GM21723 (cell line): ENCODE data around the gene USP4.
A peak's percentile ranks its signal among the peaks of the same experiment; 100 is the strongest.

ENCODE experiments used
- ATAC-seq: cut with Tn5 transposase; IDR thresholded peaks from one replicate; pipeline ENCODE4 v1.9.1; 2021; ENCODE audit warnings: mild to moderate bottlenecking, moderate library complexity; ENCODE audit not compliant: unreplicated experiment

Gene USP4

GRCh38 chr3:49300595-49300994, 39.3 kb downstream of the USP4 start:
- ATAC-seq, result no peak

GRCh38 chr3:49298511-49298910, 41.3 kb downstream of the USP4 start:
- ATAC-seq, result no peak

- ATAC-seq, result no peak
Observed at GRCh38 chr3:49296781-49297411, 43.0 kb downstream of the USP4 start.

GRCh38 chr3:49295489-49296058, 44.3 kb downstream of the USP4 start:
- ATAC-seq, result no peak

GRCh38 chr3:49294343-49294742, 45.5 kb downstream of the USP4 start:
- no peak for ATAC-seq

- no peak for ATAC-seq
Observed at GRCh38 chr3:49283997-49284396, 55.9 kb downstream of the USP4 start.

GRCh38 chr3:49279376-49279775, 60.5 kb downstream of the USP4 start:
- ATAC-seq, result no peak

GRCh38 chr3:49278548-49278947, 61.3 kb downstream of the USP4 start:
- ATAC-seq, result no peak

- ATAC-seq, result no peak
Observed at GRCh38 chr3:49277383-49277775, 62.5 kb downstream of the USP4 start.

GRCh38 chr3:49276475-49277382, 63.1 kb downstream of the USP4 start, which contains the start of gene C3orf62:
Gene C3orf62 (minus strand): TSS chr3:49277232. CDS start chr3:49276872, 360 bp downstream.
- peak; percentile 71 for ATAC-seq

GRCh38 chr3:49273825-49274532, 65.9 kb downstream of the USP4 start:
- ATAC-seq, result no peak

GRCh38 chr3:49271047-49271446, 68.8 kb downstream of the USP4 start:
- no peak for ATAC-seq

- ATAC-seq, result no peak
Observed at GRCh38 chr3:49270156-49270500, 69.7 kb downstream of the USP4 start.

GRCh38 chr3:49269443-49270155, 70.3 kb downstream of the USP4 start:
- no peak for ATAC-seq

GRCh38 chr3:49266410-49267095, 73.3 kb downstream of the USP4 start:
- ATAC-seq, result no peak

- no peak for ATAC-seq
Observed at GRCh38 chr3:49265661-49266386, 74.0 kb downstream of the USP4 start.

GRCh38 chr3:49263159-49263889, 76.5 kb downstream of the USP4 start:
- no peak for ATAC-seq

- ATAC-seq, result no peak
Observed at GRCh38 chr3:49260806-49261324, 79.0 kb downstream of the USP4 start.

GRCh38 chr3:49257187-49257586, 82.7 kb downstream of the USP4 start:
- ATAC-seq, result no peak
